Epithelial cell of proximal tubule (primary cell): ENCODE measurements around the gene CNEP1R1. TPM values are rescaled to one million over a fixed set of nuclear protein-coding genes. Genes with fewer than 3 reads are reported as not detected.

Experiments
- DNase-seq: peaks from one replicate; pipeline ENCODE4 v3.0.0-alpha.2; 2011; ENCODE audit warnings: low read depth
- H3K4me3 ChIP-seq: 2 replicates; pipeline ENCODE4 v1.5.1; 2011; ENCODE audit warnings: low read depth, mild to moderate bottlenecking, low read length
- total RNA-seq: library from RNA; depleted of rRNA; stranded (reverse); fragments of >200 nt; gene quantifications from 2 replicates; pipeline ENCODE4 v1.2.3, GENCODE V29; 2015
- TF ChIP-seq, protein P1 (sequence below): conservative IDR thresholded peaks from 2 replicates; pipeline ENCODE4 v1.5.1; 2012; ENCODE audit warnings: low read depth, mild to moderate bottlenecking, low read length

Gene CNEP1R1
- total RNA-seq, 1 donor from 2014 or later = 13.1 TPM

DNA sequence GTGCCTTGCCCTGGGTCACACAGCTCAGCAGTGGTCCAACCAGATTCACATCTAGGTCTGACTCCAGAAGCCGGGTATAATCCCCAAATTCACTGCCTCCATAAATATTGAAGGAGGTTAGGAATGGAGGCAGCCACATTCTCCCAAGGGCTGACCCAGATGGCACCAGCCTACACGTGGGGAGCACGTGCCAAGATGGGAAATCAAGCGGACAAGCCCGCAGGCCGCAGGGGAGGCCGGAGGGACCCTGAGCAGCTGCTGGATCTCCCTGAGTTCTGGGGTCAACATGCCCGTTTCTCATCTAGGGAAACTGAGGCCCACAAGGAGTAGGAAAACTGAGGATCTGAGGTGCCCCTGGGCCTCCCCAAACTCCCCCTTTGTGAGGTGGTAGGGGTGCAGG is 32.2 kb upstream of the CNEP1R1 start:
- TF ChIP-seq, protein P1, sequence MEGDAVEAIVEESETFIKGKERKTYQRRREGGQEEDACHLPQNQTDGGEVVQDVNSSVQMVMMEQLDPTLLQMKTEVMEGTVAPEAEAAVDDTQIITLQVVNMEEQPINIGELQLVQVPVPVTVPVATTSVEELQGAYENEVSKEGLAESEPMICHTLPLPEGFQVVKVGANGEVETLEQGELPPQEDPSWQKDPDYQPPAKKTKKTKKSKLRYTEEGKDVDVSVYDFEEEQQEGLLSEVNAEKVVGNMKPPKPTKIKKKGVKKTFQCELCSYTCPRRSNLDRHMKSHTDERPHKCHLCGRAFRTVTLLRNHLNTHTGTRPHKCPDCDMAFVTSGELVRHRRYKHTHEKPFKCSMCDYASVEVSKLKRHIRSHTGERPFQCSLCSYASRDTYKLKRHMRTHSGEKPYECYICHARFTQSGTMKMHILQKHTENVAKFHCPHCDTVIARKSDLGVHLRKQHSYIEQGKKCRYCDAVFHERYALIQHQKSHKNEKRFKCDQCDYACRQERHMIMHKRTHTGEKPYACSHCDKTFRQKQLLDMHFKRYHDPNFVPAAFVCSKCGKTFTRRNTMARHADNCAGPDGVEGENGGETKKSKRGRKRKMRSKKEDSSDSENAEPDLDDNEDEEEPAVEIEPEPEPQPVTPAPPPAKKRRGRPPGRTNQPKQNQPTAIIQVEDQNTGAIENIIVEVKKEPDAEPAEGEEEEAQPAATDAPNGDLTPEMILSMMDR = no peak
- no peak for DNase-seq
- H3K4me3 ChIP-seq = no peak overlapping the region

GRCh38 chr16:49993579-49993978 is 31.4 kb upstream of the CNEP1R1 start:
- DNase-seq = no peak
- TF ChIP-seq, protein P1 = no peak
- no peak overlapping the region for H3K4me3 ChIP-seq

- TF ChIP-seq, protein P1 = no peak
- H3K4me3 ChIP-seq = no peak overlapping the region
- DNase-seq = no peak
Observed at GRCh38 chr16:49994006-49994405, 31.0 kb upstream of the CNEP1R1 start.

DNA sequence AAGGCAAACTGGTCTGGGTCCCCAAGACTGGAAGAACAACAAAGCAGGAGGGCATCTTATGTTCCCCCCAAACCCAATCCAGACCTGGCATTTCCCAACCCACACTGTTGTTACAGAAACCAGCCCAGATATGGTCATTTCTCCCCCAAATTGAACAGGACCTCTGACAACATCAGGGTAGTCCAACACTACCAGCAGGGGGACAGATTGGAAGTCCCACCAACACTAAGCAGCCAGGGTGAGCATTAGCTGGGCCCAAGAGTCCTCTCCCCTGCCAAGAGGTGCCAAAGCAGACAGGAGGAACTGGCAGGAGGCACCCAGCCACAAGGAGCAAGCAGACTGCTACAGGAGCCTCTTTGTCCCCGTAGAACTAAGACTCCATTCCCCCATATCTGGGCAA is 29.3 kb upstream of the CNEP1R1 start:
- no peak for DNase-seq
- H3K4me3 ChIP-seq = no peak overlapping the region
- TF ChIP-seq, protein P1 = no peak

DNA sequence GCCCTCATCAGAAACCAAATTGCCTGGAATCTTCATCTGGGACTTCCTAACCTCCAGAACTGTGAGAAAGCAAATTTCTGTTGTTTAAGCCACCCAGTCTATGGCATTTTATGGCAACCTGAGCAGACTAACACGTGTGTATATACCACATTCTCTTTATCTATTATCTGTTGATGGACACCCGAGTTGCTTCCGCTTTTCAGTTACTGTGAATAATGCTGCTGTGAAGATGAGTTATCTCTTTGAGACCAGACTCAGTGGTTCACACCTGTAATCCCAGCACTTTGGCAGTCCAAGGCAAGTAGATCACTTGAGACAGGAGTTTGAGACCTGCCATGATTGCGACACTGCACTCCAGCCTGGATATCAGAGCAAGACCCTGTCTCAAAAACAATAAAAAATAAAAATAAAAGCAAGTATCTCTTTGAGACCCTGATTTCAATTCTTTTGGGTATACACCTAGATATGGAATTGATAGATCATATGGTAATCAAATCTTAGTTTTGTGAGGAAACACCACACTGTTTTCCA is 27.2 kb upstream of the CNEP1R1 start:
- TF ChIP-seq, protein P1 = no peak
- DNase-seq = no peak
- H3K4me3 ChIP-seq = no peak overlapping the region

DNA sequence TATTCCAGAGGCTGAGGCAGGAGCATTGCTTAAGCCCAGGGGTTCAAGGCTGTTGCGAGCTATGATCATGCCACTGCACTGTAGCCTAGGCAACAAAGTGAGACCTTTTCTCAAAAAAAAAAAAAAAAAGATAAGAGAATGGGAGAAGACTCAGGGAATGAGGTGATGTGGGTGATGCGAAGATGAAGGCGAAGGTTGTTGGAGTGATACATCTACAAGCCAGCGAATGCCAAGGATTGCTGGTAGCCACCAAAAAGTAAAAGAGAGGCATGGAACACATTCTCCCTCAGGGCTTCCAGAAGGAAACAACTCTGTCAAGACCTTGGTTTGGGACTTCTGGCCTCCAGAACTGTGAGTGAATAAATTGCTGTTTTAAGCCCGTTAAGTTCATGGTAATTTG is 26.0 kb upstream of the CNEP1R1 start:
- no peak overlapping the region for H3K4me3 ChIP-seq
- DNase-seq = no peak
- TF ChIP-seq, protein P1 = no peak

DNA sequence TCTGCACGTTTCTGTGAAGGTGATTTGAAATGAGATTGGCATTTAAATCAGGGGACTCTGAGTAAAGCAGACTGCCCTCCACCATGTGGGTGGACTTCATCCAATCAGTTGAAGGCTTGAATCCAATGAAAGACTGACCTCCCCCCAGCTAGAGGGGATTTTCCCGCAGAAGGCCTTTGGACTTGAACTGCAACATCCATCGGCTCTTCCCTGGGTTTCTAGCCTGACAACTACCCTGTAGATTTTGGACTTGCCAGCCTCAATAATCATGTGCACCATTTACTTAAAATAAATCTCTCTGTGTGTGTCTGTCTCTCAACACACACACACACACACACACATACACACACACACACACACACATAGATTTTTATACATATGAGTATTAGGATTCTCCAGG is 23.9 kb upstream of the CNEP1R1 start:
- no peak overlapping the region for H3K4me3 ChIP-seq
- DNase-seq = no peak
- TF ChIP-seq, protein P1 = no peak
